ENCODE results near the gene AXIN1. TPM values are rescaled to one million over a fixed set of nuclear protein-coding genes. Genes with fewer than 3 reads are reported as not detected.

The AXIN1 gene
- polyA plus RNA-seq, 2 of the 4 experiments (the other 2 are of a cell fraction), result 8.7 to 19.3 TPM

DNA sequence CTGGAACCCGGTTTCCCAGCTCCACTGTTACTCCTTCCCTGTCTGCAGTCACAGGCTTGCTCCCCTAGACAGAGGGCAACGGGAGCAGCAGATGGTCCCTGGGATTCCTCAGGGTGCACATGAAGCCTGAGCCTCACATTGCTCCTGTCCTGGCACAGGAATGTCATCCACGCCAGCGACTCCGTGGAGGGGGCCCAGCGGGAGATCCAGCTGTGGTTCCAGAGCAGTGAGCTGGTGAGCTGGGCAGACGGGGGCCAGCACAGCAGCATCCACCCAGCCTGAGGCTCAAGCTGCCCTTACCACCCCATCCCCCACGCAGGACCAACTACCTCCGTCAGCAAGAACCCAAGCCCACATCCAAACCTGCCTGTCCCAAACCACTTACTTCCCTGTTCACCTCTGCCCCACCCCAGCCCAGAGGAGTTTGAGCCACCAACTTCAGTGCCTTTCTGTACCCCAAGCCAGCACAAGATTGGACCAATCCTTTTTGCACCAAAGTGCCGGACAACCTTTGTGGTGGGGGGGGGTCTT, 47.6 kb upstream of the AXIN1 start:
- no peaks in the 10 kb centered on the region for H3K9me3 ChIP-seq
- CTCF ChIA-PET, result interaction anchor here (1.2 to 2.3 kb wide), 3 partner anchors 8 to 126 kb away, joined by 3 to 14 read pairs (median 11); partner anchors contain the start of gene RAB11FIP3
- POLR2A ChIA-PET, result interaction anchor here (0.6 to 1.3 kb wide), 2 partner anchors 13 to 184 kb away, joined by 5 to 9 read pairs; no protein-coding TSS in a partner anchor
- ATAC-seq, result no peak
- H3K4me3 ChIP-seq, result peak overlapping the region; percentile 64; the same call in 2 of the 3 replicates
- H3K4me2 ChIP-seq, result peak overlapping the region; percentile 84
- TF ChIP-seq FOXS1 (CRISPR knock-in tag; IDR thresholded peaks at IDR 0.05), result no peak
- TF ChIP-seq HMGXB4 (CRISPR knock-in tag; IDR thresholded peaks at IDR 0.05; ENCODE audit: borderline replicate concordance), result no peak
- no peak for TF ChIP-seq JUN (IDR thresholded peaks at IDR 0.05)
- WGBS (ENCODE audit: missing lambda C conversion rate), result 51% methylated on average over 5 of the region's 10 CpGs
- no peak for FAIRE-seq
- peaks cover 45% of the 10 kb centered on the region for H3K4me1 ChIP-seq
- H3K27ac ChIP-seq, result peak overlapping the region; percentile 81 to 88; a peak in 4 of 6 replicates
- DNase-seq (ENCODE audit: low read depth in 1 of 2, low spot score in 1 of 2), result peak in 1 of 2 experiments; percentile 28

GRCh38 chr16:399340-400019, 47.0 kb upstream of the AXIN1 start:
- peak overlapping the region in 1 of 2 experiments; percentile 88; a peak in 2 of 6 replicates for H3K27ac ChIP-seq
- H3K4me3 ChIP-seq, result no peak overlapping the region
- DNase-seq (ENCODE audit: low read depth in 1 of 2, low spot score in 1 of 2) (peak in 1 of 2 experiments; percentile 19), FAIRE-seq (no peak), ATAC-seq (no peak)
- ChIA-PET CTCF (interaction anchor here (1.2 to 2.3 kb wide), 2 partner anchors 25 to 127 kb away, joined by 3 to 14 read pairs; partner anchors contain the start of gene RAB11FIP3), POLR2A (interaction anchor here (0.6 to 1.3 kb wide), 2 partner anchors 13 to 183 kb away, joined by 5 to 9 read pairs; no protein-coding TSS in a partner anchor)
- peaks cover 45% of the 10 kb centered on the region for H3K4me1 ChIP-seq
- 86% methylated on average over 22 of the region's 22 CpGs for WGBS (ENCODE audit: missing lambda C conversion rate)
- H3K9me3 ChIP-seq, result no peaks in the 10 kb centered on the region
- H3K4me2 ChIP-seq, result peak overlapping the region; percentile 84; the same call in 1 of the 3 replicates
- TF ChIP-seq HMGXB4 (CRISPR knock-in tag; IDR thresholded peaks at IDR 0.05; ENCODE audit: borderline replicate concordance) (no peak), ESRRA (IDR thresholded peaks at IDR 0.05; ENCODE audit: borderline replicate concordance, low read length) (no peak), CBX2 (IDR thresholded peaks at IDR 0.05; ENCODE audit: borderline replicate concordance, low read depth) (no peak), MAZ (IDR thresholded peaks at IDR 0.05; ENCODE audit: borderline replicate concordance, low read depth, low read length) (no peak), CHD2 (IDR thresholded peaks at IDR 0.05; ENCODE audit: low read length, partially characterized antibody) (no peak), EHMT2 (IDR thresholded peaks at IDR 0.05; ENCODE audit: low read depth) (no peak), HDAC2 (IDR thresholded peaks at IDR 0.05) (no peak), RFX5 (IDR thresholded peaks at IDR 0.05) (no peak), ZSCAN20 (CRISPR knock-in tag; IDR thresholded peaks at IDR 0.05) (no peak), CHD4 (IDR thresholded peaks at IDR 0.05; ENCODE audit: borderline replicate concordance) (no peak), NFE2L2 (conservative IDR thresholded peaks at IDR 0.05; ENCODE audit: low read length) (no peak), KDM1A (IDR thresholded peaks at IDR 0.05; ENCODE audit: low read depth) (no peak), BHLHE40 (IDR thresholded peaks at IDR 0.05; ENCODE audit: low read depth, low read length) (no peak), KDM5A (IDR thresholded peaks at IDR 0.05) (no peak)
- TF ChIP-seq, protein P1, sequence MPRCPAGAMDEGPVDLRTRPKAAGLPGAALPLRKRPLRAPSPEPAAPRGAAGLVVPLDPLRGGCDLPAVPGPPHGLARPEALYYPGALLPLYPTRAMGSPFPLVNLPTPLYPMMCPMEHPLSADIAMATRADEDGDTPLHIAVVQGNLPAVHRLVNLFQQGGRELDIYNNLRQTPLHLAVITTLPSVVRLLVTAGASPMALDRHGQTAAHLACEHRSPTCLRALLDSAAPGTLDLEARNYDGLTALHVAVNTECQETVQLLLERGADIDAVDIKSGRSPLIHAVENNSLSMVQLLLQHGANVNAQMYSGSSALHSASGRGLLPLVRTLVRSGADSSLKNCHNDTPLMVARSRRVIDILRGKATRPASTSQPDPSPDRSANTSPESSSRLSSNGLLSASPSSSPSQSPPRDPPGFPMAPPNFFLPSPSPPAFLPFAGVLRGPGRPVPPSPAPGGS (IDR thresholded peaks at IDR 0.05), result no peak
